ENCODE data around the gene TTC7B.

Gene TTC7B

DNA sequence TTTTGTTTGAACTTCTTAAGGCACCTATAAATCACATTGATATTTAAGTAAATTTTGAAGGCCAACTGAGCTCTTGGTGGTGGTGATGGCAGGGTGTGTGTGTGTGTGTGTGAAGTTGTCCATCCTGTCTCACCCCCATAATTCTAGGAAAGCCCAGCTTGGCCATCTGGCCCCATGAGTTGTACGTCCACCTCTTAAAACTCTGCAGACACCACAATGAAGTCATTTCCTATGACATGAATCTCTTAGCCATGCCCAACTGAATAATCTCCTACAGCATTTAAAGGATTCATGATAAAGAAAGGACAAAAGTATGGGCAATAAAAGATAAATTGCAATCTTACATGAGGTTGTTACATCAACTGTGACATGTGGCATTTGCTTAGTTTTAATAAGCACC lies 123.4 kb downstream of the TTC7B start:
- Mint-ChIP-seq H3K36me3 (ENCODE audit: low read depth) (no peaks in the 10 kb centered on the region), H3K9me3 (no peaks in the 10 kb centered on the region), H3K27me3 (no peaks in the 10 kb centered on the region), H3K4me1 (ENCODE audit: low read depth) (no peaks in the 10 kb centered on the region), H3K4me3 (no peak overlapping the region), H3K27ac (no peak overlapping the region)
- DNase-seq = no peak

DNA sequence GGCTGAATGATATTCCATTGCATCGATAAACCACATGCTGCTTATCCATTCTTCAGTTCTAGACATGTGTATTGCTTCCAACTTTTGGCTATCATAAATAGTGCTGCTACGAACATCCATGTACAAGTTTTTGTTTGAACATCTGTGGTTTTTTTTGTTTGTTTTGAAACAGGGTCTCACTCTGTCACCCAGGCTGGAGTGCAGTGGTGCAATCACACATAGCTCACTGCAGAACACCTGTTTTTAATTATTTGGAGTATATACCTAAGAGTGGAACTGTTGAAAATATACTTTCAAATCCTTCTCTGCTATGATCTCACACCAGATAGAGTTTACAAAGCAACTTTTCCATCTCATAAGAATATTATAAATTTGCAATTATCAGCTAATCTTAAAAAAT lies 124.2 kb downstream of the TTC7B start:
- H3K4me1 Mint-ChIP-seq (ENCODE audit: low read depth) = no peaks in the 10 kb centered on the region
- H3K36me3 Mint-ChIP-seq (ENCODE audit: low read depth) = no peaks in the 10 kb centered on the region
- DNase-seq = no peak
- H3K27me3 Mint-ChIP-seq = no peaks in the 10 kb centered on the region
- no peak overlapping the region for H3K4me3 Mint-ChIP-seq
- no peak overlapping the region for H3K27ac Mint-ChIP-seq
- no peaks in the 10 kb centered on the region for H3K9me3 Mint-ChIP-seq

DNA sequence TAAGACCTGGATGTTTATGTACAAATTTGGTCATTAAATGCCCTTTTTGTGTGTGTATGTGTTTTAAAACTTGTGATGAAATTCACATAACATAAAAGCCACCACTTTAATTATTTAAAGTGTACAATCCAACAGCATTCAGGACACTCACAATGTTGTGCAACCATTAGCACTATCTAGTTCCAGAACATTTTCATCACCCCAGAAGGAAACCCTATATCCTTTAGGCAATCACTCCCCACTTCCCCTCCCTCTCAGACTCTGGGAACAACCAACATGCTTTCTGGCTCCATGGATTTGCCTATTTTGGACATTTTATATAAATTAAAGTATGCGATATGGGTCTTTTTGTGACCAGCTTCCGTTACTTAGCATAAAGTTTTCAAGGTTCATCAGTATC lies 124.6 kb downstream of the TTC7B start:
- no peaks in the 10 kb centered on the region for H3K27me3 Mint-ChIP-seq
- DNase-seq = no peak
- H3K4me1 Mint-ChIP-seq (ENCODE audit: low read depth) = no peaks in the 10 kb centered on the region
- H3K27ac Mint-ChIP-seq = no peak overlapping the region
- H3K9me3 Mint-ChIP-seq = no peaks in the 10 kb centered on the region
- no peak overlapping the region for H3K4me3 Mint-ChIP-seq
- H3K36me3 Mint-ChIP-seq (ENCODE audit: low read depth) = no peaks in the 10 kb centered on the region

DNA sequence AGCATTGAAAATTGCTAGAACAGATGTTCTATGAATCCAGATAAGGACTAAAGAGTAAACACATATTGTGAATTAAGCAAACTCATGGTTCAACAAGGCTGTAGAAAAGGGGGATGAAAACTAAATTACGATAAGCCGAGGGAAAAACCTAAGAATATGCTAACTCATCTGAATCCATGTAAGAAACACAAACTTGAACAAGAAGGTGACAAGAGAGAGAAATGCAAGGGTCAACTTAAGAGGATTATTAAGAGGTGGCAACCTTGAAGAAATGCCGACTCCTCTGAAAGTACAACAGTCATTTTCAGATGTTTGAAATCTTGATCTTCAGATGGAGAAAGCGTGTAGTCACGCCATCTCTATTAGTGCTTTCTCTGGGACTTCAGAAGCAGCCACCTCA lies 128.6 kb downstream of the TTC7B start:
- Mint-ChIP-seq H3K9me3 (no peaks in the 10 kb centered on the region), H3K4me1 (ENCODE audit: low read depth) (no peaks in the 10 kb centered on the region), H3K36me3 (ENCODE audit: low read depth) (no peaks in the 10 kb centered on the region), H3K4me3 (no peak overlapping the region), H3K27me3 (no peaks in the 10 kb centered on the region), H3K27ac (no peak overlapping the region)
- DNase-seq = no peak

DNA sequence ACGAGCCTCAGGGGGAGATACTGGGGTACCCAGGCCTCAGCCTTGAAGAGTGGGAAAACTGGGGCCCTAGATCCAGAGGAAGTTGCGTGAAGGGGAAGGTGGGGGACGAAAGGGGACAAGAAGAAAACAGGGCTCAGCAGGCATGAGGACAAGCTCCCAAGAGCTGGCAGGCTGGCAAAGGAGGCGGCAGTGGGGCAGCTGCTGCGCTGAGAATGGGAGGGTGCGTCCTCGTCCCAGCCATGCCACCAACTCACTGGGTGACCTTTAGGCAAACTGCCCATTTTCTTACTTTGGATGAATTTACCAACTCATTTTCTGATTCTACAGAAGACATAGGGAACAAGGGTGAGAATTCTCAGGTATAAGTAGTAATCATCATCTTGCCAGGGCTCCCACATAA lies 133.6 kb downstream of the TTC7B start:
- no peaks in the 10 kb centered on the region for H3K9me3 Mint-ChIP-seq
- peaks cover 19% of the 10 kb centered on the region for H3K4me1 Mint-ChIP-seq (ENCODE audit: low read depth)
- no peaks in the 10 kb centered on the region for H3K36me3 Mint-ChIP-seq (ENCODE audit: low read depth)
- H3K4me3 Mint-ChIP-seq = no peak overlapping the region
- no peak overlapping the region for H3K27ac Mint-ChIP-seq
- H3K27me3 Mint-ChIP-seq = no peaks in the 10 kb centered on the region
- no peak for DNase-seq

DNA sequence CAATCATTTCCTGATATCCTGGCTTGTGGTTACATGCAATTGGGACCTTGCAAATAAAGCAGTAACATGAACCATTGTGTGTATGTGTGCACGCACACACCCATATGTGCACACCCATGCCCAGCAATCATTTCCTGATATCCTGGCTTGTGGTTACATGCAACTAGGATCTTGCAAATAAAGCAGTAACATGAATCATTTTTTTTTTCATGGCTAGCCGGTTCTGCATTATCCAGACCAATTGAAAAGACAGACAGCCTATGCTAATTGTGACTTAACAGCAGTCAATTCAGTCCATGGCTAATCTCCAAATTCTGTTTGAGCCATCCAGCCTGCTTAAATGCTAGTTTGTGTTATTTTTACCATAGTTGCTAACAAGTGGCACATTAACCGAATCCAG lies 134.3 kb downstream of the TTC7B start:
- no peak overlapping the region for H3K27ac Mint-ChIP-seq
- DNase-seq = no peak
- H3K9me3 Mint-ChIP-seq = no peaks in the 10 kb centered on the region

DNA sequence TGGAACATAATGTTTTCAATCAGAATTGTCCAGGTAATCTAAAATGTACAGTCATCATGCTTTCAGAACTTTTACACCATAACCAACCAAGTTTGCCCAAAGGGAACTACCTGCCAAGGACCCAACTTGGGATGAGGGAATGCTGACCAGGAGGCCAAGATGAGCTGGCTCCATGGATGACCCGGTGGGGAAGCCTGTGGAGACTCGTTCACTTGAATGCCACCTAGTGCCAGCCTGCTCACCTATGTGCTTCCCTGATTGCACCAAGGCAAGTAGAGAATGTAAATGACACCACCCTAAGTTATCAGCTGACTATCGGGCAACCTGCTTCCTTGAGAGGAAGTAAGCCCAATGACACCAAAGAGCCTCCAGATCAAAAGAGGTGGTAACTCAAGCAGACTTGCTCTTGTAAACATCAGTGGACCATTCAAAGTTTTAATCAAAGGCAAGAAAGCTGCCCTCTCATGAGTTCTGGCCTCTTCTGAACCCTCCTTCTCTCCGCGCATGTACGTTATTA lies 137.3 kb downstream of the TTC7B start:
- H3K36me3 Mint-ChIP-seq (ENCODE audit: low read depth) = no peaks in the 10 kb centered on the region
- no peak for DNase-seq
- H3K27ac Mint-ChIP-seq = peak overlapping the region; percentile 93
- peaks cover 39% of the 10 kb centered on the region for H3K4me1 Mint-ChIP-seq (ENCODE audit: low read depth)
- H3K9me3 Mint-ChIP-seq = no peaks in the 10 kb centered on the region
- H3K4me3 Mint-ChIP-seq = no peak overlapping the region
- no peaks in the 10 kb centered on the region for H3K27me3 Mint-ChIP-seq

More for the DNA sequence above, 134.3 kb downstream of the TTC7B start:
- Mint-ChIP-seq H3K4me3 (no peak overlapping the region), H3K4me1 (ENCODE audit: low read depth) (peaks cover 26% of the 10 kb centered on the region), H3K27me3 (no peaks in the 10 kb centered on the region), H3K36me3 (ENCODE audit: low read depth) (no peaks in the 10 kb centered on the region)

DNA sequence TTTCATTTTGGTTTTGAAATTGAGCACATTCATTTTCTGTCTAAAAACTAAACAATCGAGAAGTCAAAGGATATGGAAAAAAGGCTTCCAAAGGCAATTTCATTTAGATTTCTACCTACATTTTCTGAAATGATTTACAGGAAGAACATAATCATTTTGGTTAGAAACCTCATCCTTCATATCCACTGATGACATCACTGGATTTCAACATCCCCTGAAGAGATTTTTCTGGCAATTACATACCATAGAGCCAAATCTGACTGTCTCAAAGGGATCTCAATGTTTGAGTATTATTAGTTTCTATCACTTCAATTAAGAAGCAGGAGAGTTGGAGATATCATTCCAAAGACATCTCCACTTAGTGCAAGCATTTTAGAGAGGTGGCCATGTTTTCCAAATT lies 137.8 kb downstream of the TTC7B start:
- DNase-seq = no peak
- Mint-ChIP-seq H3K9me3 (no peaks in the 10 kb centered on the region), H3K4me1 (ENCODE audit: low read depth) (peaks cover 39% of the 10 kb centered on the region), H3K4me3 (peak overlapping the region; percentile 47), H3K27me3 (no peaks in the 10 kb centered on the region), H3K36me3 (ENCODE audit: low read depth) (no peaks in the 10 kb centered on the region), H3K27ac (peak overlapping the region; percentile 93)

DNA sequence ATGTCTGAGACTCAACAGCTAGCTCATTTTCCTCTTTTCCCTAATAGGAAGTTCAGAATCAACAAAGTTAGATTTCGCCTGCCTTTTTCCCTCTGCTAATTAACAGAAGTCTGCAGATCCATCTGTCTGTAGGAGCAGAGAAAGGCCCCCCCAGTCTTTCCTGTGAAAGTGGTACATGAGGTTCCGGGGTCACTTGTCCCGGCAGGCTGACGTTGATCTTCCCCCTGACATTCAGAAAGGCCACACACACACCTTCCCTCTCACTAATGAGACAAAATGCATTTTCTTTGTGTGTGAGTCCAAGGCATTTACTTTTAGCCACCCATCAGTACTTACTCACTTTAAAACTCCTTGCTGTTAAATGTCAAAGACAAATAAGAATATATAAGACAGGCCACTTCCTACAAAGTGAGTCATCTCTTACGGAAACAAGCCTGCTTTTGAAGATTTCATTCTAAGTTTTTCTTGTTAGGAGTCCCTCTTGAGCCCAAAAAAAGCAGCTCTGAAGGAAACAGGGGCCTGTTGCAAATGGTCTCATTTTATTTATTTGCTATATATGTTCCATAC lies 138.7 kb downstream of the TTC7B start:
- peaks cover 39% of the 10 kb centered on the region for H3K4me1 Mint-ChIP-seq (ENCODE audit: low read depth)
- H3K4me3 Mint-ChIP-seq = peak overlapping the region; percentile 47
- H3K9me3 Mint-ChIP-seq = no peaks in the 10 kb centered on the region
- no peaks in the 10 kb centered on the region for H3K36me3 Mint-ChIP-seq (ENCODE audit: low read depth)
- H3K27me3 Mint-ChIP-seq = no peaks in the 10 kb centered on the region
- DNase-seq = peak; percentile 40
- peak overlapping the region; percentile 93 for H3K27ac Mint-ChIP-seq

DNA sequence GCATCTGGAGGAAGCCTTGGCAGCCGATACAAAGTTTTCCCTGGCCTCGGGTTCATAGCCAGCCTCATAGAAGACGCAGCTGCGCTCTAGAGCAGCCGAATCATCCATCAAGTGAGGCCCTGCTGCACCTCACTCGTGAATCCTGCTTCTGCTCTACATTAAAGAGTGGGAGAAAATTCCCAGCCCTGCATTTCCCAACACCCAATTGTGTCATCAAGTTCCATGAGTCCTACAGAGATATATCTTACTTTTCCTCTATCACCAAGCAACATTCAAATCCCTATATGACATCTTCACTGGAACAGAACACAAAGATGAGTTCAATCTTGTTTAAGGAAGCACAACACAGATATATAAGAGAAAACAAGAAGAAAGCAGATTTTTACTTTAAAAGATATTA lies 139.3 kb downstream of the TTC7B start:
- H3K4me1 Mint-ChIP-seq (ENCODE audit: low read depth) = peaks cover 41% of the 10 kb centered on the region
- DNase-seq = no peak
- no peaks in the 10 kb centered on the region for H3K9me3 Mint-ChIP-seq
- H3K36me3 Mint-ChIP-seq (ENCODE audit: low read depth) = no peaks in the 10 kb centered on the region
- H3K27ac Mint-ChIP-seq = peak overlapping the region; percentile 93
- no peaks in the 10 kb centered on the region for H3K27me3 Mint-ChIP-seq
- H3K4me3 Mint-ChIP-seq = peak overlapping the region; percentile 21

DNA sequence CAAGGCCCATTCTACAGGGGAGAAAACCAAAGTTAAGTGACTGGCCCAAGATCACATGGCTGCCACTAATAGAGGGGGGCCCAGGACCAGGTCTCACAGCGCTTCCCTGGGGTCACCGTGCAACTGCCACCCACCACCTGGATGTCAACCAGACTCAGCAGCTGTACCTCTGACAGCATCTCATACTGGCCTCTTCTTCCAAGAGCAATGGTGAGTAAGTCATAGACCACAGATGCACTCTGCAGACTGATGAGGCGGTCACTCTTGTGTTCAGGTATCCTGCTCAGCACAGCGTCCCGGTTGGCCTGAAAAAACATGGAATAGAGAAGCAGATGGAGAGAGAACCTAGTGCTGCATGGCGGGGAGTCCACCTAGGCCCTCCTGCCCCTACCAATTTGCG lies 139.9 kb downstream of the TTC7B start:
- Mint-ChIP-seq H3K27me3 (no peaks in the 10 kb centered on the region), H3K9me3 (no peaks in the 10 kb centered on the region), H3K4me1 (ENCODE audit: low read depth) (peaks cover 46% of the 10 kb centered on the region), H3K4me3 (no peak overlapping the region), H3K36me3 (ENCODE audit: low read depth) (no peaks in the 10 kb centered on the region), H3K27ac (peak overlapping the region; percentile 93)
- no peak for DNase-seq

DNA sequence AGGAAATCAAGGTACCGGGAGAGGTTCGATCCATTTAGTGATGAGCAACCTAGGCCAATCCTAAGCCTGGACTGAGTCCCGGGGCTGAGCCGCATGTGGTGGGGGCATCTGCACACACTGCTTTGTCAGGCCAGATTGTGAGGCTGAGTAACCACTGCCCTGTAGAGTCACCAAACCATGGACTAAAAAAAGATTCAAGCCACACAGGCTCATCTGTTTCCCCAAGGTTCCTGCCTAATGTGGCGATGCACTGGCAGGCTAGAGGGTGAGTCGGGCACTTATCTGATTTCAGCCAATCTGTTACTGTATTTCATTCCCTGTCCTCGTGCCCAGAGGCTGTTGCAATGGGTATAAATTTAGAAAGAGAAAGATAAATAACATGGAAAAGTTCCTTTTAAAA lies 140.8 kb downstream of the TTC7B start:
- Mint-ChIP-seq H3K4me1 (ENCODE audit: low read depth) (peaks cover 54% of the 10 kb centered on the region), H3K27me3 (no peaks in the 10 kb centered on the region), H3K27ac (peak overlapping the region; percentile 28), H3K4me3 (no peak overlapping the region), H3K9me3 (no peaks in the 10 kb centered on the region), H3K36me3 (ENCODE audit: low read depth) (no peaks in the 10 kb centered on the region)
- DNase-seq = no peak

DNA sequence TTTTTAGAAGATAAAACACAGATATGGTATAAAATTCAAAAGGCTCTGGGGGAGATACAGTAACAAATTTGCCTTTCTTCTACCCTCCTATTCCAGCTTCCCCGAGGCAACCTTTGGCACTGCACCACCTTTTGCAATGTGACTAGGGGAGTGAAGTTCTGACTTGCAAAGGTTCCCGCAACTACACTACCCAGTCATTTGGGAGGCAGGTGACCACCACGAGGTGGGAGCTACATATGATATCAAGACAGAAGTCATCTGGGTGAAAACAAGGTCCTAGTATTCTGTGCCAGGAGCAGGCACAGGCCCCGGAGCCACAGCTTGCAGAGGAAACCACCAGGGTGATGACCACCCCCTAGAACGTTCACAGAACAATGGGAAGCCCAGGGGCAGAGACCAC lies 141.5 kb downstream of the TTC7B start:
- peaks cover 54% of the 10 kb centered on the region for H3K4me1 Mint-ChIP-seq (ENCODE audit: low read depth)
- H3K9me3 Mint-ChIP-seq = peaks cover 5% of the 10 kb centered on the region
- DNase-seq = no peak
- H3K36me3 Mint-ChIP-seq (ENCODE audit: low read depth) = no peaks in the 10 kb centered on the region
- no peak overlapping the region for H3K27ac Mint-ChIP-seq
- no peak overlapping the region for H3K4me3 Mint-ChIP-seq
- H3K27me3 Mint-ChIP-seq = no peaks in the 10 kb centered on the region

DNA sequence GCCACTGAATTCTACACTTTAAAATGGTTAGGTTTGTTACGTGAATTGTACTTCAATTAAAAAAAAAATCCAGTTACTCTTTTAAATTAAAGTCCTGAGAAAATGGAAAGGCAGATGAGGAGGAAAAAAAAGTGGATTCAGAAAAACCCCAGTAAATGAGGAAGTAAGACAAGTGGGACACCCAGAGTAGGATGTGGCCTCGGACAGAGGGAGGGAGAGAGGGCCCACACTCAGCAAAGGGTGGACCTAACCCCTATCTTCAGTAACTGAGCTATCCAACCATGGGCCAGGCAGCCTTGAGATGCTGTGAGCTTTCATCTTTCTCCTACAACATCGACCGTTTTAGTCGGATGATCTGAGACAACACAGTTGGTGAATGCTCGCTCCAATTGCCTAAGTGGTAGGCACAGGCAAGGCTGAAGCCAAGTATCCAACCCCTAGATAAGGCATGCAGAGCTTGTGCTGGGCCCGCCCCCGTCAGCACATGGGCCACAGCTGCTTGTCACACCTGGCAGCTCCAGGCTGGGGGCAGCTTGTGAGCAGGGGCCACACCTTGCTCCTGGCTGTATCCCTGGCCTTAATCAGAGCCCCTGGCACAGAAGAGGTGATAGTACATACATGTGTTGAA lies 142.1 kb downstream of the TTC7B start:
- H3K27me3 Mint-ChIP-seq = no peaks in the 10 kb centered on the region
- H3K9me3 Mint-ChIP-seq = peaks cover 6% of the 10 kb centered on the region
- DNase-seq = no peak
- H3K36me3 Mint-ChIP-seq (ENCODE audit: low read depth) = no peaks in the 10 kb centered on the region
- no peak overlapping the region for H3K27ac Mint-ChIP-seq
- peaks cover 50% of the 10 kb centered on the region for H3K4me1 Mint-ChIP-seq (ENCODE audit: low read depth)
- no peak overlapping the region for H3K4me3 Mint-ChIP-seq

DNA sequence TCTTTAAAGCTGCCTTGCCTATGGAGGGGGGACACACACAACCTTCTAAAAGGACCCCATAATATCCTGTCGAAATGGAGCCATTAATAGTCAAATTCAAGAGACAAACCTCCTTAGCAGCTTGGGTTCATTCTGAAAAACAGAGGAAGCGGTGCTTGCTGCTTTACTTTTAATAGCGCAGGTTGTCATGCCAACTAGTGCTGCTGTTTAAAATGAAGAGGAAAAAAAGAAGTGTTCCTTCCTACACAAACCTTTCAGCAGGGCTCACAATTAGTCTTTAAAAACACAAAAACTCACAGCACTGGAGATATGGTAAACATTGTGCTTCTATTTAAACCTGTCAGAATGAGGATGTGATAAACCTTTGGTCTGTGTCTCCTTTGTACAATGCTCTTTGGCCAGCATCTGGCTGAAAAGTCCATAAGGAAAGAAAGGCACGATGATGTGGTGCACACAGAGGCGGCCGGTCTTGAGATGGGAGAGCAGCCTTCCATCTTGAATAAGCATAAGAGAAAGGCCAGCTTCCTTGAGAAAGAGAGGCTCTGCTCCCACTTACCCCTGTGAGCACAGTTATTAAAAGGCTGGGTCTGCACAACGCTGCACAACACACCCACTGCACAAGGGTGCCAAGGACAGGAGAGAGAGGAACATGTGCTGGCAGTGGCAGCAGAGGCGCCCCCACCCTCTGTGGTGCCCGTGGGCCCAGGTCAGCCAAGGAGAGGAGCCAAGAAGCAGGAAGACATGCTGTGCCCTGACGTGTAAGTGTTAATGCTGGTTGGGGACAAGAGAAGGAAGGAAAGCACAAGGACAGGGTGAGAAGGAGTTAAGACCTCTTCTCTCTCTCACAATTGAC lies 144.6 kb downstream of the TTC7B start:
- no peak for DNase-seq
- Mint-ChIP-seq H3K4me3 (no peak overlapping the region), H3K9me3 (peaks cover 6% of the 10 kb centered on the region), H3K36me3 (ENCODE audit: low read depth) (no peaks in the 10 kb centered on the region), H3K27ac (no peak overlapping the region), H3K4me1 (ENCODE audit: low read depth) (peaks cover 25% of the 10 kb centered on the region), H3K27me3 (no peaks in the 10 kb centered on the region)

Measured in activated T-cell treated with anti-CD3 and anti-CD28 coated beads, Interleukin-2, amount 50 U/mL, for 24 hours (primary cell).